HG03378 (cell line): Measurements from ENCODE around the gene AP1B1.

Source experiments
- ATAC-seq: cut with Tn5 transposase; IDR thresholded peaks from one replicate; pipeline ENCODE4 v1.9.1; 2021; ENCODE audit warnings: mild to moderate bottlenecking, moderate library complexity; ENCODE audit not compliant: unreplicated experiment

AP1B1 gene

GRCh38 chr22:29334148-29334547 lies 54.2 kb downstream of the AP1B1 start:
- no peak for ATAC-seq

GRCh38 chr22:29332886-29333496 lies 55.4 kb downstream of the AP1B1 start:
- ATAC-seq = no peak

- ATAC-seq = no peak
These were observed 56.6 kb downstream of the AP1B1 start for GRCh38 chr22:29331658-29332300.

- no peak for ATAC-seq
These were observed 57.2 kb downstream of the AP1B1 start for GRCh38 chr22:29331213-29331612.

GRCh38 chr22:29330753-29331152 lies 57.6 kb downstream of the AP1B1 start:
- no peak for ATAC-seq

GRCh38 chr22:29330291-29330690 lies 58.1 kb downstream of the AP1B1 start:
- ATAC-seq = no peak

GRCh38 chr22:29329581-29329980 lies 58.8 kb downstream of the AP1B1 start:
- no peak for ATAC-seq

- ATAC-seq = no peak
These were observed 59.5 kb downstream of the AP1B1 start for GRCh38 chr22:29328566-29329500.

GRCh38 chr22:29328055-29328454 lies 60.3 kb downstream of the AP1B1 start:
- ATAC-seq = no peak

GRCh38 chr22:29327089-29327764 lies 61.1 kb downstream of the AP1B1 start:
- ATAC-seq = no peak

GRCh38 chr22:29326481-29326880 lies 61.9 kb downstream of the AP1B1 start:
- no peak for ATAC-seq

GRCh38 chr22:29325785-29326315 lies 62.5 kb downstream of the AP1B1 start:
- no peak for ATAC-seq

- no peak for ATAC-seq
These were observed 63.0 kb downstream of the AP1B1 start for GRCh38 chr22:29325356-29325755.

GRCh38 chr22:29323641-29324040 lies 64.7 kb downstream of the AP1B1 start:
- ATAC-seq = no peak

- no peak for ATAC-seq
These were observed 67.8 kb downstream of the AP1B1 start for GRCh38 chr22:29320546-29320945.

- ATAC-seq = no peak
These were observed 69.3 kb downstream of the AP1B1 start for GRCh38 chr22:29319072-29319471.

GRCh38 chr22:29317827-29318454 lies 70.4 kb downstream of the AP1B1 start:
- no peak for ATAC-seq

GRCh38 chr22:29316141-29316828 lies 72.1 kb downstream of the AP1B1 start:
- ATAC-seq = no peak

- no peak for ATAC-seq
These were observed 72.9 kb downstream of the AP1B1 start, which contains the start of gene RASL10A for GRCh38 chr22:29315286-29316140. Gene RASL10A, minus strand, starts transcription at chr22:29315697. Its CDS starts 451 bp downstream, at chr22:29315246.
